G401 (cell line): ENCODE results near the gene INO80B. TPM values are rescaled to one million over a fixed set of nuclear protein-coding genes. Genes with fewer than 3 reads are reported as not detected.
"Not testable (repeated sequence)": the region's sequence is repeated elsewhere in the genome, so short reads cannot be mapped to it uniquely, and the experiment has no call there.

ENCODE experiments used
- DNase-seq: peaks from one replicate; pipeline ENCODE4 v3.0.0-alpha.2; 2015; ENCODE audit warnings: low spot score
- in situ Hi-C: cut with HindIII; loops from 2 replicates; pipeline ENCODE4 v1.10.0; 2016; ENCODE audit warnings: low sequenced_read_pairs, mixed read lengths
- total RNA-seq: library from RNA; depleted of rRNA; stranded (reverse); fragments of >200 nt; shearing (Covaris generic); gene quantifications from 2 replicates; pipeline ENCODE4 v1.2.3, GENCODE V29; 2014

Gene INO80B
- total RNA-seq, 1 experiment from 2014 or later, result 7.8 TPM

DNA sequence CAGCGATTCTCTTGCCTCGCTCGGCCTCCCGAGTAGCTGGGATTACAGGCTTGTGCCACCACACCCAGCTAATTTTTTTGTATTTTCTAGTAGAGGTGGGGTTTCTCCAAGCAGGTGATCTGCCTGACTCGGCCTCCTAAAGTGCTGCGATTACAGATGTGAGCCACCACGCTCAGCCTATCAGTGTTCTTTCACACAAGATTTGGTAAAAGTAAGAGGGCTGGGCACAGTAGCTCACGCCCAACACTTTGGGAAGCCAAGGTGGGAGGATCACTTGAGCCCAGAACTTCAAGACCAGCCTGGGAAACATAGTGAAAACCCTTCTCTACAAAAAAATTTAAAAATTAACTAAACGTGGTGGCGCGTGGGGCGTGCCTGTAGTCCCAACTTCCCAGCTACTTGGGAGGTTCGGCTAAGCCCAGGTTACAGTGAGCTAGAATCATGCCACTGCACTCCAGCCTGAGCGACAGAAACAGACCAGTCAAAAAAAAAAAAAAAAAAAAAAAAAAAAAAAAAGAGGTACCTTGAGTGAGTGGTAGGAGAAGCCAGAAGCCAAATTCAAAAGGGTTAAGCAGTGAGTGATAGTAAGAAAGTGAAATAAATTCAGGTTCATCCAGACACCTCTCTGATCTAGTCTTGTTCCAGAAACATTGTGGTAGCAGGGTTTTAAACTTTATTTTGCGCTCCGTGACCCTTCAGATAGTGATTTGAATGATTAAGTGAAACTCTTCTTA lies 16.6 kb downstream of the INO80B start:
- DNase-seq, result no peak
- in situ Hi-C loops, result no loop called here

DNA sequence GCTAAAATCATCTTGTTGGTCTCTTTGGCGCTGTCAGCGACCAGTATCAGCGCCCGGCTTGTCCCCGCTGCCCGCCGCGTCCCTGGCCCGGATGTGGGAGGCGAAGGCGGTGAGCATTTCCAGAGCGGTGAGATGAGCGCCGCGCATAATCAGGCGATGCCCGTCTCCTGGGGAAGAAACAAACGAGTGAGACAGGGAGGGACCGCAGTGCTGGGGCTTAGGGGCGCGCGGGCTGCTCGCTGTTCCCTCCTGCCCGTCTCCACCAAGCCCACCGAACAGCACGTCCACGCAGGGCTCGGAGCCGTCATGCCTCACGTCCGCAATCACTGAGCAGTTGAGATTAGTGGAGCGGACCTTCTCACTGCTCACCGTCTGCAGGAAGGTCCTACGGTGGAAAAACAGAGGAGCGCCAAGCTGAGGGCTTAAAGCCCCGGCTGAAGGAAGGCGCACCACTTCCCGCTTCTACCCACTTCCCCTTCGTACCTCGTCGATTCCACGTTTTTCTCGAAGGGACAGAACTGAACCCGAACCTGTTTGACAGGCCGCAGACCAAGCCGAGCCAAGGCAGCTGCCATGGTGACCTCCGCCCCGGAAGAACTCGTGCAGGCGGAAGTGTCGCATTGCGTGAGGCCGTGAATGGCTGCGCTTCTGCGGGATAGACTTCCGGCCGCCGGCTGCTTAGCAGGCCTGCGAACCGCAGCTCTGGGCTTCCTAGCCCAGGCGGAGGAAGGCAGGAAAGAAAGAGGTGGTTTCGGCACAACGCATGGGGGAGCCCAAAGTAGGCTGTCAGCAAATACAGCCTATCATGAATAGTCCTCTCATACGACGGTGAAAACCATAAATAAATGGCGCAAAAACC lies 17.4 kb downstream of the INO80B start, which contains the start of gene MRPL53:
Gene MRPL53, minus strand, starts transcription at position 595 of the 859 bp plus-strand sequence. Its CDS starts 20 bp downstream, at position 575.
- in situ Hi-C loops, result no loop called here

GRCh38 chr2:74472945-74473258 lies 18.0 kb downstream of the INO80B start:
- no peak for DNase-seq
- in situ Hi-C loops, result no loop called here

More for the DNA sequence above, 17.4 kb downstream of the INO80B start, which contains the start of gene MRPL53:
- DNase-seq, result peak; percentile 95

GRCh38 chr2:74474481-74474880 lies 19.6 kb downstream of the INO80B start:
- in situ Hi-C loops, result no loop called here
- DNase-seq, result no peak

GRCh38 chr2:74474899-74475298 lies 20.0 kb downstream of the INO80B start:
- in situ Hi-C loops, result no loop called here
- DNase-seq, result no peak

GRCh38 chr2:74481431-74481830 lies 26.5 kb downstream of the INO80B start:
- in situ Hi-C loops, result no loop called here
- no peak for DNase-seq

GRCh38 chr2:74481961-74482800 lies 27.3 kb downstream of the INO80B start:
- in situ Hi-C loops, result no loop called here
- DNase-seq, result no peak

- DNase-seq, result peak; percentile 97
- in situ Hi-C loops, result no loop called here
Measured at GRCh38 chr2:74482801-74483674, 28.2 kb downstream of the INO80B start, which contains the start of the genes CCDC142 and TTC31. Gene CCDC142 (minus strand): TSS chr2:74482998. CDS start chr2:74482837, 161 bp downstream. Gene TTC31 (plus strand): TSS chr2:74483081. CDS start chr2:74483096, 15 bp downstream.

DNA sequence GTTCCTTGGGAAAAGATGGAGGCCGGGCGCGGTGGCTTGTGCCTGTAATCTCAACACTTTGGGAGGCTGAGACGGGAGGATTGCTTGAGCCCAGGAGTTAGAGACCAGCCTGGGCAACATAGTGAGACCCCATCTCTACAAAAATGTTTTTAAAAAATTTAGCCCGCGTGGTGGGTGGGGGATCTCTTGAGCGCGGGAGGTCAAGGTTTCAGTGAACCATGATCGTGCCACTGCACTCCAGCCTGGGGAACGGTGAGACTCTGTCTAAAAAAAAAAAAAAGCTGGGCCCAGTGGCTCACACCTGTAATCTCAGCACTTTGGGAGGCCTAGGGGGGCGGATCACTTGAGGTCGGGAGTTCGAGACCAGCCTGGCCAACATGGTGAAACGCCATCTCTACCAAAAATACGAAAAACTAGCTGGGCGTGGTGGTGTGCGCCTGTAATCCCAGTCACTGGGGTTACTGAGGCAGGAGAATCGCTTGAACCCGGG lies 28.8 kb downstream of the INO80B start:
- in situ Hi-C loops, DNase-seq: not testable (repeated sequence)

DNA sequence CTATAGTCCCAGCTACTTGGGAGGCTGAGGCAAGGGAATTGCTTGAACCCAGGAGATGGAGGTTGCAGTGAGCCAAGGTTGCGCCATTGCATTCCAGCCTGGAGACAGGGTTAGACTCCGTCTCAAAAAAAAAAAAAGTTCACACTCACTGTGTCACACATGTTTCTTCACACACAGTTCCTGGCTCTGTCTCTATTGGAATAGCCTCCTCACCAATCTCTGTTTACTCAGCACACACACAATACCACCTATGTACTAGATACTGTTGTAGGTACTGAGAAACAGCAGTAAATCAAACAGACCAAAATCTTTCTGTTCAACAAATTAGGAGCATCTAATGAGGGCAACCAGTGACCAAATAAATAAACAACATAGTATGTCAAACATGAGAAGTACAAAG lies 31.3 kb downstream of the INO80B start:
- DNase-seq, result no peak
- in situ Hi-C loops, result no loop called here

DNA sequence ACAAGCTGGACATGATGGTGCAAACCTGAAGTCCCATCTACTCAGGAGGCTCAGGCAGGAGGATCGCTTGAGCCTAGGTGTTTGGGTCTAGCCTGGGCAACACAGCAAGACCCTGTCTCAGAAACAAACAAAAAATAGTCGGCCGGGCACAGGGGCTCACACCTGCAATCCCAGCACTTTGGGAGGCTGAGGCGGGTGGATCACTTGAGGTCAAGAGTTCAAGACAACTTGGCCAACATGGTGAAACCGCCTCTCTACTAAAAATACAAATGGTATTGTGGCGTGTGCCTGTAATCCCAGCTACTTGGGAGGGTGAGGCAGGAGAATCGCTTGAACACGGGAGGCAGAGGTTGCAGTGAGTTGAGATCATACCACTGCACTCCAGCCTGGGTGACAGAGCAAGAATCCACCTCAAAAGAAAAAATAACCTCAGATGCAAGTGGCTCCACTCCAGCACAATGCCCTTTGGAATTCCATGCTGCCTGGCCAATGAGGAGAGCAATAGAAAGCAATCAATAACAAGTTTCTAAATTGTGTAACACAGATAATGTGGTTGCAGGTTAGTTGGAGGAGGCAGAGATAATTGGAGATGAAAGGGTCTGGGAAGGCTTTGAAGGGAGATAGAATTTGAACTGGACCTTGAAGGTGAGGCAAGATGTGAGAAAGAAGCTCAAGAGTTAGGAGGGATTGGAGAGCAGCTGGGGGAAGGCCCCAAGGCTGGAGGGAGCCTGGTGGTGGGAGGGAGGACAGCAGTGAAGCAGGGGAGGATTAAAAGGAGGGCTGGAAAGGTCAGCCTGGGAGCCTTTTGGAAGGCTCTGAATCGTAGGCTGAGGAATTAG lies 34.0 kb downstream of the INO80B start:
- DNase-seq, result no peak
- in situ Hi-C loops, result no loop called here

DNA sequence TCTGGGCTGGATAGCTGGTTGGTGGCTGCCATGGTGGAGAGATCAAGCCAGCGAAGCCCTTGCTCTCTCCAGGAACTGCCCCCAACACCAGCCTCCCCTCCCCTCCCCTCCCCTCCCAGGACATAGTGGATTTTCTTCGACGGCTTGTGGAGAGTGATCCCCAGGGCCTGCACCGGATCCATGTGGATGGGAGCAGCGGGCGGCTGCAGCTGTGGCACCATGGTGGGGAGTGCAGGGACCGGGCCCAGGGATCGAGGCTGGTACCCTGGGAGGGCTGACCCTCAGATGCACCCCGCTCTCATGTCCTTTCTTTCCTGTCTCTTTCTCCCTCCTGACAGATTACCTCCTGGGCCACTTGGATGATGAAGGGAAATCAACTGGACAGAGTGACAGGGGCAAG lies 35.0 kb downstream of the INO80B start:
- in situ Hi-C loops, result no loop called here
- DNase-seq, result no peak

DNA sequence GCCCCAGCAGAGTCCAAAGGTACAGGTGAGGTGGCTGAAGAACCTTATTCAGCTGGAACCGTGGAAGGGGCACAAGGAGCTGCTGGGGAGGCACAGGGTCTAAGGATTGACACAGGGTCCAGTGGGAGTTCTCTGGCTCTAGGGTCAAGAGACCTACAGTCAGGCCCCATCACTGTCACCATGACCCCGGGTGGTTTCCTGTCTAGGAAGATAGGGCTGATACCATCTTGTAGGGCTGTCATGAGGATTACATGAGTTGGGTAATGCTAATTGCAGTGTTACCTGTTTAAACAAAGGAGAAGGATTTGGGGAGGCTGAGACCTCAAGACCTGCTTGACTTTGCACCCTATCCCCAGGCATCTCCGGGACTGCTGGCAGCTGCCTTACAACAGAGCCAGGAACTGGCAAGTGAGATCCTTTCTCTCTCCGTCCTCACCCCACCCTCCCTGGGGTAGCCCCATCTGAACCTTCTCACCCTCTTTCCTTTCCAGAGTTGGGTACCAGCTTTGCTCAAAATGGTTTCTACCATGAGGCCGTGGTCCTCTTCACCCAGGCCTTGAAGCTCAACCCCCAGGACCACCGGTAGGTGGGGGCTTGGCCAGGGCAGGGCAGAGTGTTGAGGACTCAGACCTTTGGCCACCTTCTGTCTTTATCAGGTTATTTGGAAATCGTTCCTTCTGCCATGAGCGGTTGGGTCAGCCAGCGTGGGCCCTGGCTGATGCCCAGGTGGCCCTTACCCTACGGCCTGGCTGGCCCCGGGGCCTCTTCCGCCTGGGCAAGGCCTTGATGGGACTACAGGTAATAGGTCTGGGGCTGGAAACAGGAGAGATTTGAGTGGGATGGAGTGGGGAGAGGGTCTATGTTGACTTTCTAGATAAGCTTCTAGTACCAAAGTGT lies 37.0 kb downstream of the INO80B start:
- no peak for DNase-seq
- in situ Hi-C loops, result no loop called here

GRCh38 chr2:74493546-74493945 lies 38.7 kb downstream of the INO80B start:
- in situ Hi-C loops, result no loop called here
- no peak for DNase-seq

GRCh38 chr2:74495440-74495839 lies 40.6 kb downstream of the INO80B start:
- in situ Hi-C loops, result no loop called here
- no peak for DNase-seq

DNA sequence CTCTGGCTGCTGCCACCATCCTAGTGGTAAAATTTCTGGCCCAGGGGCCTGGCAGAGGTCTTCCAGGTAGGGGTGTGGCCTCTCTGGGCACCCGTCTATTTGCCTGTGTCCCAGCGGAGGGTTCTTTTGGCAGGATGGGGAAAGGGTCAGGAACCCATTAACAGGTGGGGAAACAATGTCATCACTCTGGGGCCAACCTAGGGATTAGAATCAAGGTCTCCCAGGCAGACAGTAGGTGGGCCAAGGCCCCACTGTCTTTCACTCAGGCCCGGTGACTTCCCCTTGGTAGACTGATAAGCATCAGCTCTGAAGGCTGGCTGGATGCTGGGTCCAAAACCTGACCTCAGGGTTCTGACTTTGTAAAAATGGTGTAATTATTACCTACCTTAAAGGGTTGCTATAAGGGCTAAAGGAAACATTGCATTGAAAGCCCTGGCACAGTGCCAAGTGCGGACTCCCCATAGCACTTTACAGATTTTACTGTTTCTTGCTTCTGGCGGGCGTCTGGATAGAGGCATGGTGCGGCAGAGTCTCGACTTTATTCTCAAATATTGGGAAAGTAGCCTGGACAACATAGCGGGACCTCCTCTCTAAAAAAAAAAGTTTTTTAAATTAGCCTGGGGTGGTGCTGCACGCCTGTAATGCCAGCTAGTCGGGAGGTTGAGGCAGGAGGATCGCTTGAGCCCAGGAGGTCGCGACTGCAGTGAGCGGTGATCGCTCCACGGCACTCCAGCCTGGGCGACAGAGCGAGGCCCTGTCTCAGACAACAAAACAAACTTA lies 42.3 kb downstream of the INO80B start:
- in situ Hi-C loops, result no loop called here
- DNase-seq, result no peak
